Measurements from ENCODE around the gene TUG1.

Gene TUG1

DNA sequence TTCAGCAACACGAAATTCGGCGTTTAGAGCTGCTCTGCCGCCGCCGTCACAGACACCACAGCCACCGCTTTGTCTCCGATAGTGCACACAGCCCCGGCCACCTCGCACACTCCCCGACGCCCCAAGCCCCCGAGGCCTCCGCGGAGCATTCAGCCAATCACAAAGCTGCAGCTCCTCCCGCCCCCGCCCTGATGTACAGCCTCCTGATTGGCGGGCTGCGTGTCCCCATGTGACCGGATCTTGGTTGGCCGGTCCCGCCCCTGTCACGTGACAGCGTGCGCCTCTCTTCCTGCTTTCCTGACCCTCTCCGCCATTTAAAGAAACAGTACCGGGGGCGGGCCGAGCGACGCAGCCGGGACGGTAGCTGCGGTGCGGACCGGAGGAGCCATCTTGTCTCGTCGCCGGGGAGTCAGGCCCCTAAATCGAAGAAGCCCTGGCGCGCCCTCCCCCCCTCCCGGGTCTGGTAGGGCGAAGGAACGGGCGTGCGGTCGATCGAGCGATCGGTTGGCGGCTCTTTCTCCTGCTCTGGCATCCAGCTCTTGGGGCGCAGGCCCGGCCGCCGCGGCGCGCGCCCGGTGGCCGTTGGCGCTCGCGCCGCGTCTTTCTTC, at the start of gene TUG1:
TSS of gene TUG1 (plus strand) at position 342 of the 608 bp plus-strand sequence.
- peak; percentile 93 for DNase-seq (ENCODE audit: low read depth in 2 of 2)

DNA sequence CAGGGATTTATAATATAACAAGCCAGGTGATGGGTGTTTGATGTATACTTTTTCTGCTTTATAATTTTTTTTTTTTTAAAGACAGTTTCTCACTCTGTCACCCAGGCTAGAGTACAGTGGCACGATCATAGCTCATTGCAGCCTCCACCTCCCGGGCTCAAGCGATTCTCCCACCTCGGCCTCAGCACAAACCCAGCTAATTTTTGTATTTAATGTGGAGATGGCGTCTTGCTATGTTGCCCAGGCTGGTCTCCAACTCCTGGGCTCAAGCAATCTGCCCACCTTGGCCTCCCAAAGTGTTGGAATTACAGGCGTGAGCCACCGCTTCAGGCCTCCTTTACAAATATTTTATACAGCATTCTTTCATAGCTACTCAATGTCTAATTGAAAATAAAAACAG, 49.1 kb upstream of the TUG1 start:
- no peak for DNase-seq (ENCODE audit: low read depth in 2 of 2)

DNA sequence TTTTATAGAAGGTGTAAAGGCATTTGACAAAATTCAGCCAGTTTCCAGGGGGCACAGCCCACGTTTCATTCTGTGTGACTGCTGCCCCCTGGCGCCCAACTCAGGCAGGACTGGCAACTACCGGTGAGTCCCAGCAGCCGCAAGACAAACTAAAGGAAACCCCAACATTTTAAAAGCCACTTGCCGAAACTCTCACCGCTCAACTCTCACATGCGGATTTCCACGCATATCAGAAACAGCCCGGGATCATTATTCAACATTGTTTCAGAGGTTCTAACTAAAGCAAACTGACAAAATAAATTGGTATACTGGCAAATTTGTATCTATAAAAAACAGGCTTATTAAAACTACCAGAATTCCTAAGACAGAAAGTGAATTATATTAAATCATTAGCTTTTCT, 48.7 kb upstream of the TUG1 start:
- peak; percentile 79 to 81 for DNase-seq (ENCODE audit: low read depth in 2 of 2)

DNA sequence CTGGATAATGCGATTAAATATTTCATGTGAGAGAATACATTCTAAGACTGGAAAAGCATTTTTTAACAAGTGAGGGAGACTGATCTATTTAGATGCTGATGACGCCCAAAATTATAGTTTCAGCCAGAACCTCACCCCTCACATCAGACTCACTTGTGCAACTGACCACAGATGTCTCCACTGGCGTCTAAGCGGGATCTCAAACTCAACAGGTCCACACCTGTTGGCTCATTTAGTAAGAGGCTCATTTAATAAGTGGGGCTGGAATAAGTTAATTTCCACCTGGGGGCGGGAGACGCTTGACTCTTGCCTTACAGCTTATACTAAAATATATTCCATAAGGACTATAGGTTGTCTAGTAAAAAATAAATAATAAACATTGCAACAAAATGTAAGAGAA, 48.0 kb upstream of the TUG1 start:
- DNase-seq (ENCODE audit: low read depth in 2 of 2) = no peak

DNA sequence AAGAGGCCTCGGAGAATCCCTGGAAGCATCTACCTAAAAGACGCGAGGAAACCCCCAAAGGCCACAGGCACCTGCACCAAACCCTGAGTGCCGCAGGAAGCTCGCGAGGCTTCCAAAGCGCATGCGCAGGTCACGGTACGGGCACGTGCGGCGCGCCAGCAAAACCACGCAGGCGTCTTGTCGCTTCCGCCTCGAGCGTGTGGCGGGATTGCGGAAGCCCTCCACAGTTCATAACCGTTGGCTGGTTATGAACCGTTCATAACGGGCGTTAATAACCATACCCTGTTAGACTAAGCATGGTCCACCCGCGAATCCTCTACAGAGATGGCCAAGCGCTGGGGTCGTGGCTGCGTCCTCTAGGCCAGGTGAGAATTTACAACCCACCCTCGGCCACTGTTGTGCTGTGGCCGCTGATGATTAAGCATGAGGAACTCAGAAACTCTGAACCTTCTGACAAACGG, 46.9 kb upstream of the TUG1 start:
- peak; percentile 56 to 71 for DNase-seq (ENCODE audit: low read depth in 2 of 2)

DNA sequence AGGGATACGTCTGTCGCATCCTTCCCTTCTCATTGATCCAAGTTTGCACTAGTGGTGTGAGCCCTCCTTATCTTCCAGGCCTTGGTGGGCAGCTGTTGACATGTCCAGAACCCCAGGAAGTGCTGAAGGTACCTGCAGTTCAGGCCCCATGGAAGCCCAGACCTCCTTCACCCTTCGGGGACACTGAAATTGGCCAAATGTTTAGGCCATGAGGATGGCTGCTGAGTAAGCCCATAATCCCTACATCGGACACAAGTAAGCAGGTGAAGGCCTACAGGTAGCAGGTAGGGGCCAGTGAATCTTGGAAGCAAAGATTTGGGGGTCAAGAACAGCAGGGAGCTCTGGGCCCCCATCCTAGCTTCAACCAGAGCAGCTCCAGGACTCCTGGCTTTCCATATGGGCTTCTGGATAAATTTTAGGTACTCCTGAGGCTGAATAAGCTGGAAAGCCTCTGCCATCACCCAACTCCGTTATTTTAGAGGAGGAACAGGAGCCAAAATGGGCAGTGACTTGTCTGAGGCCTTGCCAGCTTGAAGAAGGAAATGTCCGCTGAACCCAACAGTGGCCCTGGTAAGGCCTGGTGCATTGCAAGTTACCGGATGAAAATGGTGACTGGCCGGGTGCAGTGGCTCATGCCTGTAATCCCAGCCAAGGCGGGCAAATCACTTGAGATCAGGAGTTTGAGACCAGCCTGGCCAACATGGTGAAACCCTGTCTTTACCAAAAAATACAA, 45.7 kb upstream of the TUG1 start:
- DNase-seq (ENCODE audit: low read depth in 2 of 2) = no peak

DNA sequence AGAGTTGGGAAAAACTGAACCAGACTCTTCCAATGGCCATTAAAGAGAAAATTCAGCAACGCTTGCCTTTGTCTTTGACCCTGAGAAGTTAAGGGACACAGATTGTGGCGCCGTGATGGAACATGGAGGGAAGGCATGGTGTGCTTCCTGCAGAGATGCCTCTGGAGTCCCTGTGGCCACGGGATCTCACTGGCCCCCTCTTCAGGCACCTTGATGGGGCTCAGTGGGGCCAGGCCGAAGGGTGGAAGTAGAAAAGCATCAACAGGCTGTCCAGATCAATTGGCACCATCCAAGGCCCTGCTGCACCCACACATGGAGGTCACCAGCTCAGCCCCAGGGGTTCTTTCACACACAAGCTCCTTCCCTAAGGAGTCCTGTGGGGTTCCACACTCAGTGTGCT, 43.4 kb upstream of the TUG1 start:
- no peak for DNase-seq (ENCODE audit: low read depth in 2 of 2)

DNA sequence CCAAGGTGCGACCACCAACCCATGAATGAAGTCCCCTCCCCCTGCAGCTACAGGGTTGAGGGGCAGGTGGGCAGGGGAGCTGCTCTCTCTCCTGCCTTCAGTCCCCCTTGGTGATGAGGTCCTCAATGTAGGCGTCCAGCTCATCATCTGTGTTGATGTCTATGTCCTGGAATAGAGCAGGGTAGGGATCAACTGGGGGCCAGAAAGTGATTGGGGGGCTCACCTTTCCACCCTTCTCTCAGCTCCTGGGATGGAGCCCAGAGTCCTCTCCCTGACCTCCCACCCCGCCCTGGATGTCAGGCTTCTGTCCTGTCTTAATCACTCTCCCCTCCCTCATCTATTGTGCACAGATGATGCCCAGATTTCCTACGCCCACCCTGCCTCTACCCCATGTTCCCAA, 42.4 kb upstream of the TUG1 start:
- no peak for DNase-seq (ENCODE audit: low read depth in 2 of 2)

DNA sequence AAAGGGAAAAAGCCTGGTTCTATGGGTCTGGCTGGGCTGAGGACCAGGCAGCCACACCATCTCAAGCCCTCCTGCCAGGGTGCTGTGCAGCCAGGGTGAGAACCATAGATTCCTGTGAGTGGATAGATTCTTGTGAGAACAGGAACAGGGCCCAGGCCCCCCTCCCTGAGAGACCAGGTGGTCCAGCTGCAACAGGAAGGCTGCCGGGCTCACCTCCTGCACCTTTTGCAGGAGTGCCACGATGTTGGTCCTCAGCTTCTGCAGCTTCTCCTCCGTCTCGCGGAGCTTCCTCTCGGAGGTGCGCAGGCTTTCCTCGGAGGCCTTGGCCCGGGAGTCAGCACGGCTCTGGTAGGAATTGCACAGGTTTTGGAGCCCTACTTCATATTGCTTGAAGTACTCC, 41.3 kb upstream of the TUG1 start:
- no peak for DNase-seq (ENCODE audit: low read depth in 2 of 2)

DNA sequence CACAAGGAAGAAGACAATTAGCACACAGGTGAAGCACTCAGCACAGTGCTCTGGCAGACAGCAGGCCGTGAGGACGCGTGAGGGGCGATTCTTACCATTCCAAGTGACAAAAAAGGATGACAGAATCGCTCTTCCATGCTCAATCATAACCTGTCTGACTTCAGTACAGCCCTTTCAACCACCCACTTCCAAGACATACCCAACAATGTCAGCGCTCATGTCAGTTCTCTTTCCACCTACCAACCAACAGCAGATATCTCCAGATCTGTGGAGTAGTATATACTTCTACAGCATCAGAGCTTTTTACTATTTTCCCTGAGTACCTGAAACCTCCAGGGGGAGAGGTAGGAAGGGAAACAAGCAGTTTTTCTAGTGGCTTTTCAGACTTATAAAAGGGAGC, 40.7 kb upstream of the TUG1 start:
- no peak for DNase-seq (ENCODE audit: low read depth in 2 of 2)

DNA sequence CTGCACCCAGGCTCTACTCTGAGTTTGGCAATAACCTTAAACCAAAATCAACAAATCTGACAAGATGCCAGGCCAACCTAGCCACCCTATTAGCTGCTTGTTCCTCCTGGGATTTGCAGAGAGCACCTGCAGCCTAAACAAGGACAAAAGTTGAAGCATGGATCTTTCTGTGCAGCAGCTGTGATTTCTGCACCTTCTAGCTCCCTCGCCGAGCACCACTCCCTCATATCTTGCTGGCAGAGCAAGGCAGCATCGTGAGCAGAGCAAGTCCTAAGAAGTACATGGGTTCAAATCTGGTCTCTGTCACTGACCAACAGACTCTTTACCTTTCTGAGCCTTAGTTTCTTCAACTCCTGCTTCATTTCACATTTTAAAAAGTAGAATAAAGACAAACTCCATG, 38.8 kb upstream of the TUG1 start:
- DNase-seq (ENCODE audit: low read depth in 2 of 2) = no peak

DNA sequence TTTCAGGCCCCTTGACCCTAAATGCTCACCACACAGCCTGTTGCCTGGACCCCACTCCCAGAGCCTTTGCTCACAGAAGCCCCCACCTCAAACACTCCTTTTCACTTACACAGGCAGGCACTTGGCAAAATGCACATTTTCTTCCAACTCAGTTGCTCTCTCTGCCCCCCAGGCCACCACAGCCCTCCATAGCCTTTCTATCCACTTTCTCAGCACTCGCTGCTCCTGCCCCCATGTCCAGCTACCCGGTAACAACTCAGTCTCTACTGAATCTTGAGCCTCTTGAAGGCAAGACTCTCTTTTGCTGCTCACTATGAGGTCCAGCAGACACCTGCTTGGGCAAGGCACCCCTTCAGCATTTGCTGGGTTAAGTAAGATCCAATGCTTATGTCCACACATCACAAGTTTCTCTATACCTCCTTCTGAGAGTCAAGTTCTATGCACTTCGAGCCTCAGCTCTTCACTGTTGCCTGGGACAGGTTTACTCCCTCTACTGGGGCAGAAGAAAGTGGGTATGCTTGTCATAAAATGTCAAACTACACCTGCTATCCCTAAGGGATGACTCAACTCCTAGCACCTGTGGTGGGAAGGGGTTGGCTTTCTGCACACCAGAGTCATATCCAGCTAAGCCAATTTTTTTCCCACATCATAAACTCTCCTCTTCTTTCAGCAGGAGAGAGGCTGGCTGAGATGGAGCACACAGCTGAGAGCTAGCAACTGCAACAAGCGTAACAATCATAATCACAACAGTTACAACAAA, 37.3 kb upstream of the TUG1 start:
- DNase-seq (ENCODE audit: low read depth in 2 of 2) = no peak

DNA sequence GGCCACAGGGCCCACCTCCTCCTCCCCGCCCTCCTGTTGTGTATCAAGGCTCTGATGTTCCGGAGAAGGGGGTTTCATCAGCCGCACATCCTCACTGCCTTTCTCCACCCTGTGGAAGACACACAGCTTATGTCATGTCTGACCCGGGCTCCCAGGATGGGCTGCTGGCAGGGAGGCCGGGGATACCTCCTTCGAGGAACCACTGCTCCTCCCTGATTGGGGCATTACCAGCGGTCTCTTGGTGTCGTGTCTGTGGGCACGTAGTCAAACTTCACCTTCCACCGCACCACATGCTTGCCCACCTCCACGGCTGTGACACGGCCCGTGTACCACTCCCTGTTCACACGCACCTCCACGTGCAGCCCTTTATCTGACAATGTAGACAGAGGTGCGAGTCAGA, 36.4 kb upstream of the TUG1 start:
- DNase-seq (ENCODE audit: low read depth in 2 of 2) = no peak

DNA sequence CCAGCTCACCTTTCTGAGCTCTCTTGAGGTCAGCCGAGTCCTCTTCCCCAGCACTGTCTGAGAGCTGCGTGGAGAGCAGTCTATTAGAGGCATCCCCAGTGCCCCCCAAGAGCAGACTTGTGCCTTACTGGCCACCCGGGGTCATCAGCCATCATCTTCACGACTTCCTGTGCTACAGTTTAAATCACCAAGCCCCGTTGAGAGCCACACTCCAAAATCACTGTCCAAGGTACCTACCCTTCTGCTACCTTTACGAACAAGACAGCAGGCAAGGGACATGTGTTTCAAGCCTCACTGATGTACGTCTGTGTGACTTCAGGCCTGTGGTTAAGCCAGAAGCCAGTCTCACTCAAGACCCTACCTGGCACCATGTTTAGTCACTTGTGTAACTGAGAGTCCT, 35.6 kb upstream of the TUG1 start:
- no peak for DNase-seq (ENCODE audit: low read depth in 2 of 2)

DNA sequence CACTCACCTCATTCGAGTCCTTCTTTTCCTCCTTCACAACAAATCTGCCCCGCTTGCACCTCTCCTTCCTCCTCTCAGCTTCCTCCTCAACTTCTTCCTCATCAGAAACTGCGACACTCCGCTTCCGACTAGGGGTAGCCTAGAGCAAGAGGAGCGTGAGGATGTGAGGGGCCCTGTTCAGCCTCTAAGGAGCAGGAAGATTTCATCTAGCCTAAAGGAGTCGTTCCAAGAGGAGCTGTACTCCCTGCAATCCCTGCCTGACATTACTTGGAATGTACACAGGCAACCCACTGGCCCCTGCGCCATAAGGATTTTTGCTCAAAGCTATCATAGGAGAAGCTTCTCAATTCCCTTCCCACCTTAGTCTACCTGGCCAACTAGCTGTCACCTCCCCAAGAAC, 35.0 kb upstream of the TUG1 start:
- no peak for DNase-seq (ENCODE audit: low read depth in 2 of 2)

DNA sequence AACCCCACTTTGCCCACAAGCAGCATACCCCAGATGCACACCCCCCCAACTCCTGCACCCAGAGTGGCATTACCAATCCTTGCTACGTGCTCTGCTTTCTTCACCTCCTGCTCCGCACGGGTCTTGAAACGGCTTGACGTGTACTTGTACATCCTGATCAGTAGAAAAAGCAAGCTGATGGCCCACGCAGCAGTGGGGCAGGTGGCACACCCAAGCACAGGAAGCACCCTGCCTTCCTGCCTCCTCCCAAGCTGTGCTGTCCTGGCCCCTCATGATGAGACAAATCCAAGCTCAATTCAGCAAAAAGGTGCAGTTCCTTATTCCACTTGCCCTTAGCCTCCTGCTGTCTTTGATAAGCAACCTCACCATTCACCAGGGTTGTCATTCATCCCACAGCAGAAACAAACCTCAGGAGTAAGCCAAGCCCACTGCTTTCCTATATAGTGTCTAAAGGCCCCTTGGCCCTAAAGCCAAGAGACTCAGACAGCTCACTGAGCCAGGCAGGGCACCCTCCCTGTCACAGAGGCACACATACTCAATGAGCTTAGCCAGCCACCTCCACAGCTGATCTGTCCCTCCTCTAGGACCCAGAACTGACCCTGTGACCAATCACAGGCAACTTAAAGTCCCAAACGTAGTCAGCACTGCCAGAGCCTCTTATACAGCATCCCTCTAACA, 28.2 kb upstream of the TUG1 start:
- DNase-seq (ENCODE audit: low read depth in 2 of 2) = no peak

DNA sequence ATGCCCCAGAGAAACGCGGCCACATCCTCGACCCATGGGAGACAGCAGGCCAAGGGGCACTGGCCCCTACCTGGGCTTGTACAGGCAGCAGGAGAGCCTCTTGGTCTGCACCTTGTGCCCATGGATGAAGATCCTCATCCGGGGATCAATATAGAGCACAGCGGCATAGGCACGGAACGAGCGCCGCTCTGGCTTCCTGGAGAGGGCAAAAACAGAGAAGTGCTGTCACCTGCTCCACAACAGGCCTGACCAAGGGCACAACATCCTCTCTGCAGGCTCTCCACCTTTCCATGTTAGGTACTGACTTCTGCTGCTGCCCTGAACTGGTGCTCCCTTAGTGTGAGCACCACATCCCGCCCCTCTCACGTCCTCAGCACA, 27.7 kb upstream of the TUG1 start:
- DNase-seq (ENCODE audit: low read depth in 2 of 2) = no peak

DNA sequence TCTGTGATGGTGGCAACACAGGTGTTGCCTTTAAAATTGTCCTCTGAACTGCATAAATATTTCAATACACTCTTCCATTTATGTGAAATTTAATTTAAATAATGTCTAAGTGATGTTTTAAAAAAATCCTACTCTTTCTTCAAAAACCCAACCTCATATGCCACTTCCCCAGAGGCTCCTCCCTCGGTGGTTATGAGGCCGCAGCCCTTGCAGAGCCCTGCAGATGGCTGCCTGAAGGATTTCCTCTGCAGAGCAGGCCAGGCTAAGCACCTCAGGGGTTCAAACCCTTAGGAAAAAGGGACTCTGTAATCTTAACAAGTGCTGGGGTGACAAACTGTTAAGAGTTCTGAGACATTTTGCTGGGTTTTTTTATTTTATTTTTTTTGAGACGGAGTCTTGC, 25.7 kb upstream of the TUG1 start:
- no peak for DNase-seq (ENCODE audit: low read depth in 2 of 2)

DNA sequence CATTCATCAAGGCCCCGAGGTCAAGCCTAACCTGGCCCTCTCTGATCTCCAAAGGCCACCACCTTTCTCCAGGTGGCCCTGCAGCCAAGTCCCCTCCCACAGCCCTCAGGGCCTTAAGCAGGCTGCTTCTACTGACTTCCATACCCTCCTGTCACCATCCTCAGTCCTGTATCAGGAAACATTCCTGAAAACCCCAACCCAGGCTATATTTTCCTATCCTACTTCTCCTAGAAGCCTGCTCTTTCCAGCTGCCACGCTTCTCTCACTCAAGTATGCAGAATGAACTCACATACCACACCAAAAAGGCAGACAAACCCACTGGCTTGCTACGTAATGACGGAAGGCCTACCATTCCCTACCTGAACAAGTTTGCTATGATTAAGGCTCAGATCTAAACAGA, 24.1 kb upstream of the TUG1 start:
- no peak for DNase-seq (ENCODE audit: low read depth in 2 of 2)

DNA sequence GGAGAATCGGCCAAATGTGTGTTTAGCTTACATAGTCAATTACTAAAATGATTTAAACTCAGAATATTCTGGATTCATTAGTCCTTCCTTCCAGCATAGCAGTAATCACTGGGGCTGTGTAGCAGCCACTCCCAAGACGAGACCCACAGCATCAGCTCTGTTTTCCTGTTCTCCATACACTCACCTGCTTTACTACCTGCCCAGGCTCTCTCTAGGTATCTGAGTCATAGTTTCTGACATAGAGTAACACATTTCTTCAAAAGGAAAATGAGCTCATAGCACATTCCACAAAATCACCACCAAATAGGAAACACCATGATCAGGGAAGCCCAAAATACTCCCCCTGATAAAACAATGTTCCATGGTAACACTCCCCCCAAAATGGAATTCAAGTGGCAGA, 23.4 kb upstream of the TUG1 start:
- no peak for DNase-seq (ENCODE audit: low read depth in 2 of 2)

DNA sequence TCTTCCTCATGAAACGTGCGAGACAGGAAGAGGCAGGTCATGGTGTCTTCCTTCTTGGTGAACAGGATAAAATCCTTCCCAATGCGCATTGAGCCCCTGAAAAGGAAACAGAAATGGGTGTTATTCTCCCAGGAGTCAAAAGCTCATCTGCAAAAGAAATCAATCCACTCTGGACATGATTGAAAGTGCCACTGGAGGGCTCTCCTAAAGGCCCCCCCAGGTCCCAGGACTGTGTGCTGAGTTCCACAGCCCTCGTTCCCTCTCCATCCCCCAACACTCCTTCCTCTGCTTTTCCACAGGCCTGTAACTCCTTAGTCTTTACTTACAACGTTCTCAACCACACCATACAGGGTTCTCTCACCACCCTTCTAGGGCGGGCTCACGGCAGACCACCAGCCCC, 22.7 kb upstream of the TUG1 start:
- DNase-seq (ENCODE audit: low read depth in 2 of 2) = no peak

DNA sequence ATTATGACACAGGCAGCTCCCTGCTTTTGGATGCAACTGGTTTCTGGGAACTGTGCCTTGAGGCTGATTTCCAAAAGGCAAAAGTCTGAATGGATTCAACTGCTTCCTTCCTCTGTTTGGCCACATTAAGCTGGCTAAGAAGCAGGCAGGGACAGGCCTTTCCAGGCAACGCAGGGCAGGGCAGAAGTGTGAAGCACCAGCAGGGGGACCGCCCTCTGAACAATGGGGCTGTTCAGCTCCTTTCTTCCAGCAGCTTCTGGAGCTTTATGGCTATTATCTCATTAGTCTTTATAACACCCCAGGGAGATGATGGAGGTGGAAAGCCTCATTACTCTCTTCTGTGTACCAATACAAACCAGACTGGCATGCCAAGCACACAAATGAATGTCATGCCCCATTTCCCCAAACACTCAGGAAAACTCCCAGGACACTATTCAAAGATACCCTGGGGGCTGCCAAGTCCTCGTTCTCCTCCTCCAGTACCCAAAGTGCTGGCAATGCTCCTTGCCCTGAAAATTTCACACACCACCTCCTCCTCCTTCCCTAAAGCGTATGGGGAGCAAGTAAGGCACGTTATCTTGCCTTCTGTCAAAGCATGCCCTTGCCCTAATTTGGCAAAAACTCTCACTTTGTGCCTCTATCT, 21.8 kb upstream of the TUG1 start:
- no peak for DNase-seq (ENCODE audit: low read depth in 2 of 2)

All from activated CD4-positive, alpha-beta T cell treated with anti-CD3 and anti-CD28 coated beads for 24 hours (primary cell).